Stimulated activated CD8-positive, alpha-beta memory T cell treated with anti-CD3 and anti-CD28 coated beads, Interleukin-12 subunit alpha, Interleukin-12 subunit beta, amount 100 ng/mL, for 24 hours (primary cell): ENCODE data around the gene IL4.

Source experiments
- DNase-seq: peaks from one replicate; pipeline ENCODE4 v3.0.0-alpha.2; 2020; ENCODE audit errors: extremely low read depth

IL4 gene

GRCh38 chr5:132658381-132659302, 15.1 kb upstream of the IL4 start:
- DNase-seq: no peak

- no peak for DNase-seq
Observed at GRCh38 chr5:132659598-132660493, 13.9 kb upstream of the IL4 start.

GRCh38 chr5:132661231-132662003, 12.4 kb upstream of the IL4 start:
- no peak for DNase-seq

- DNase-seq: no peak
Observed at GRCh38 chr5:132662004-132662401, 11.8 kb upstream of the IL4 start.

GRCh38 chr5:132662925-132663770, 10.6 kb upstream of the IL4 start:
- DNase-seq: no peak

- DNase-seq: no peak
Observed at GRCh38 chr5:132663771-132664695, 9.8 kb upstream of the IL4 start.

GRCh38 chr5:132664696-132665209, 9.0 kb upstream of the IL4 start:
- DNase-seq: no peak

GRCh38 chr5:132665574-132666080, 8.2 kb upstream of the IL4 start:
- no peak for DNase-seq

GRCh38 chr5:132666310-132667123, 7.3 kb upstream of the IL4 start:
- DNase-seq: no peak

GRCh38 chr5:132667309-132667708, 6.5 kb upstream of the IL4 start:
- DNase-seq: no peak

GRCh38 chr5:132667761-132668705, 5.8 kb upstream of the IL4 start:
- DNase-seq: no peak

- no peak for DNase-seq
Observed at GRCh38 chr5:132668706-132669454, 4.9 kb upstream of the IL4 start.

- DNase-seq: no peak
Observed at GRCh38 chr5:132669455-132669820, 4.4 kb upstream of the IL4 start.

GRCh38 chr5:132669966-132670882, 3.6 kb upstream of the IL4 start:
- DNase-seq: no peak

GRCh38 chr5:132671000-132671399, 2.8 kb upstream of the IL4 start:
- DNase-seq: no peak

- no peak for DNase-seq
Observed at GRCh38 chr5:132673488-132673887, 301 bp upstream of the IL4 start.
